Measurements from ENCODE around the gene RHOBTB3.

RHOBTB3 gene

GRCh38 chr5:95759005-95759404 is 27.9 kb downstream of the RHOBTB3 start:
- no peak for TF ChIP-seq CTCF (conservative IDR thresholded peaks at IDR 0.05)

GRCh38 chr5:95759634-95760033 is 28.5 kb downstream of the RHOBTB3 start:
- TF ChIP-seq CTCF (conservative IDR thresholded peaks at IDR 0.05), result no peak
- peak overlapping the region; percentile 97 for H3K27ac ChIP-seq

More at GRCh38 chr5:95759005-95759404, 27.9 kb downstream of the RHOBTB3 start:
- H3K27ac ChIP-seq, result peak overlapping the region; percentile 97

DNA sequence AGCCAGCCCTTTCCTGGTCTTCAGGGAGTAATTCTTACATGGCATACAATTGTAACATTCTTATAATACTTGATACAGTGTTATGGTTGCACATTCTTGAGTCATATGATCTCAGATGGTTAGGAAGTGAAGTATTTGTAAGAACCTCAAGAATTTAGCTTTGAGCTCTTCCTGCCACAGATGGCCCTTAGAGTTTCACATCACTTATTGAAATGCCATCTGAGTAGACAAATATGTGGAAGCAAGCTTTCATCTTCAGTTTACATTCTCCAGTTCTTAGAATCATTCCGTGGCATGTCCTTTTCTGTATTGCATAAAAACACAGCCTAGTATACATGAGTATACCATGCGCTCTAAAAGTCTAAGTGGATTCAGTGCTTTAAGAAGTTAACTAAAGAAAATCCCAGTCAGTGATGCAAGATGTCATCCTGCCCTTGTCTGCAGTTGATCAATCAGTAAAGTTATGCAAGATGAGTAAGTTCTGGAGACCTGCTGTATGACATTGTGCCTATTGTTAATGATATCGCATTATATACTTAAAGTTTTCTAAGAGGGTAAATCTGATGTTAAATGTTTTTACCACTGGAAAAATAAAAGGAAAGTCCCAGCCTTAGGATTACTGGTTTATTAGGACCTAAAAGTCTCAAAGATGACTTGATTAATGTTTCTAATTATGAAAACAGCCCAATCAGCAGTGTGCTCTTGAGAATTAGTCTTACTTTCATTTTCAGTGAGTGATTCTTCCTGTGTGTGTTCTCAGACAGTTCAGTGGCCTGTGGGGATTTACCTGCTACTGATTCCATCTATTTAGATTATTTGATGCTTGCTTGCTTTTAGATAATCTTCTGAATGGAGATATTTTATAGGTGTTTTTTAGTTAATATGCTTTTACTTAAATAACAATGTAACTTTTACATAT is 29.4 kb downstream of the RHOBTB3 start:
- TF ChIP-seq CTCF (conservative IDR thresholded peaks at IDR 0.05), result no peak
- H3K27ac ChIP-seq, result peak overlapping the region; percentile 97

DNA sequence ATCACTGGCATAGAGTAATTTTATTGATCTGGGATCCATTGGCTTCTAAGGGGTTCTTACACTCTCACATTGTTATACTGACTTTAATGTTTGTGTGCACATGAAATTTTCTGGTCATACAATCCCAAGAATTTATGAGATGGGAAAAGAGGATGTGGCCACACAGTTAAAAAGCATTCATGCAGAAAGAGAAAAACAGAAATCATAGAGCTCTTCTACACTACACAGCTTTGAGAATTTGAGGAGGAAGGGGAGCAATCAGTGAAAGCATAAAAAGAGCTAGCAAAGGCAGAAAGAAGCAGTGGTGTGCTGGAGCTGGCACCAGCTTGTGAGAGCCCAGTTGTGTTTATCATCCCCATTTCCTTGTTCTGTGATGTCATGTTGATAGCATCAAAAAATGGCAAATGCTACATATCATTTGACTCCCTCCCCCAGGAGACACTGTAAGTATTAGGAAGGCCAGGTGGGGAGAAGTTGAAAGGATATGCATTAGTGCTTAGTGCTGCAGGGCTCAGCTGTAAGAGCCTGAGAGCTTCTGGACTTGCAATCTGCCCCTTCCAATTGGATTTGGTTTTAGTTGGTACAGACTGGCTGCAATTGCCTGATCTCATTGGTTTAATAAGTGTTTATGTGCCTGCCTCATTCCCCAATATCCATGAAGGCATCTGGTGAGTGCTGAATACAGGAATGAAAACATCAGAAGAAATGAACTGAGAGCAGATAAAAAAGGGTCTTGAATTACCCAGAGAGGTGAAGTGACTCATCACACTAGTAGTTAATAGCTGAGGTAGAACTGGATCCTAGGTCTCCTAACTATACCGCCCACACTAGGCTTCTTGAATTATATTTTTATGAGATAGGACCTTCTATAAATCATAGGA is 30.9 kb downstream of the RHOBTB3 start:
- TF ChIP-seq CTCF (conservative IDR thresholded peaks at IDR 0.05), result no peak
- H3K27ac ChIP-seq, result peak overlapping the region; percentile 97

- no peak for TF ChIP-seq CTCF (conservative IDR thresholded peaks at IDR 0.05)
- peak overlapping the region; percentile 97 for H3K27ac ChIP-seq
Observed at GRCh38 chr5:95762652-95763041, 31.5 kb downstream of the RHOBTB3 start.

DNA sequence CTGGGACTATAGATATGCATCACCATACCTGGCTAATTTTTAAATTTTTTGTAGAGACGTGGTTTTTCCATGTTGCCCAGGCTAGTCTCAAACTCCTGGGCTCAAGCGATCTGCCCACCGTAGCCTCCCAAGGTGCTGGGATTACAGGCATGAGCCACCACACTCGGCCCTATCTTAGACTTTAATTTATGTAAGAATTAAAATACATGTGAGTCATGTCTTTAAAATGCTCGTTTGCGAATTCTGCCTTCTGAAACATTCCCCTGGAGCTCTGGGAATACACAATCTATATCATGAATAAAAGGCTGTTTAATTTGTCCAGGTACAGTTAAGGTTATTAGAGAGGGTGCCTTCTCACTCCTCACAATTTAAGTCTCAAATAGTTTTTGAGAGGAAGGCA is 32.8 kb downstream of the RHOBTB3 start:
- no peak for TF ChIP-seq CTCF (conservative IDR thresholded peaks at IDR 0.05)

GRCh38 chr5:95768731-95769130 is 37.6 kb downstream of the RHOBTB3 start:
- TF ChIP-seq CTCF (conservative IDR thresholded peaks at IDR 0.05), result no peak
- no peak overlapping the region for H3K27ac ChIP-seq

More for the DNA sequence above, 32.8 kb downstream of the RHOBTB3 start:
- peak overlapping the region; percentile 97 for H3K27ac ChIP-seq
